IMR-90 (cell line): ENCODE results near the gene SYNGR2. TPM values are rescaled to one million over a fixed set of nuclear protein-coding genes. Genes with fewer than 3 reads are reported as not detected.

ENCODE experiments used
- ATAC-seq: fragments of 200-7000 bp; cut with Tn5 transposase; 2 replicates; pipeline ENCODE4 v1.9.1; 2020; ENCODE audit warnings: low read depth, mild to moderate bottlenecking, moderate library complexity
- BruUV-seq: library from RNA; stranded (reverse); fragments of 400-500 nt; replicated peaks from 2 replicates; lab custom pipeline; 2021; lab: Mats Ljungman, UMichigan
- CTCF ChIA-PET: fragments of 300-600 bp; formaldehyde crosslinking; extraction: SDS; loops from one replicate; lab custom pipeline; 2021; ENCODE audit warnings: antibody characterized with exemption; lab: Yijun Ruan, JAX
- POLR2A ChIA-PET: fragments of 300-600 bp; sonication (Branson Sonifier 250); formaldehyde crosslinking; loops from one replicate; lab custom pipeline; 2022; ENCODE audit warnings: antibody characterized with exemption; ENCODE audit not compliant: unreplicated experiment; lab: Charles Lee
- DNase-seq: peaks from one replicate; pipeline ENCODE4 v3.0.0; 2013
- H2AFZ ChIP-seq: replicated peaks from 2 replicates; pipeline ENCODE3; 2013; ENCODE audit warnings: low read length, mild to moderate bottlenecking; ENCODE audit not compliant: poor library complexity
- H2AK5ac ChIP-seq: 2 replicates; pipeline ENCODE4 v1.6.1; 2013; ENCODE audit warnings: low read depth, low read length, inconsistent platforms
- H2AK9ac ChIP-seq: replicated peaks from 2 replicates; pipeline ENCODE3; 2013; ENCODE audit warnings: mild to moderate bottlenecking, low read depth, low read length, moderate library complexity; ENCODE audit not compliant: poor library complexity
- H2BK120ac ChIP-seq: 2 replicates; pipeline ENCODE4 v1.6.1; 2013; ENCODE audit warnings: low read depth, low read length, inconsistent platforms
- H2BK15ac ChIP-seq: 3 replicates; pipeline ENCODE4 v1.6.1; 2013; ENCODE audit warnings: low read depth, low read length, inconsistent platforms
- H2BK20ac ChIP-seq: 2 replicates; pipeline ENCODE4 v1.6.1; 2013; ENCODE audit warnings: low read depth, mild to moderate bottlenecking, inconsistent platforms, low read length, moderate library complexity
- H2BK5ac ChIP-seq: 2 replicates; pipeline ENCODE4 v1.6.1; 2013; ENCODE audit warnings: mild to moderate bottlenecking, low read depth, low read length, inconsistent platforms; ENCODE audit not compliant: poor library complexity, severe bottlenecking
- H3K14ac ChIP-seq: replicated peaks from 2 replicates; pipeline ENCODE4 v1.6.1; 2013; ENCODE audit warnings: low read depth, low read length, inconsistent platforms
- H3K18ac ChIP-seq: 2 replicates; pipeline ENCODE4 v1.6.1; 2013; ENCODE audit warnings: low read depth, low read length, control low read depth
- H3K23ac ChIP-seq: 2 replicates; pipeline ENCODE4 v1.6.1; 2013; ENCODE audit warnings: low read depth, low read length, inconsistent platforms
- H3K27ac ChIP-seq: 2 replicates; pipeline ENCODE4 v1.5.1; 2013; ENCODE audit warnings: mild to moderate bottlenecking, control low read depth, low read length; ENCODE audit not compliant: insufficient read depth
- H3K27me3 ChIP-seq: 2 replicates; pipeline ENCODE4 v1.6.1; 2013; ENCODE audit warnings: low read length; ENCODE audit not compliant: control insufficient read depth, insufficient read depth
- H3K36me3 ChIP-seq: 2 replicates; pipeline ENCODE4 v1.6.1; 2013; ENCODE audit warnings: low read length, mixed read lengths; ENCODE audit not compliant: control insufficient read depth, insufficient read depth
- H3K4ac ChIP-seq: 2 replicates; pipeline ENCODE4 v1.6.1; 2013; ENCODE audit warnings: low read depth, low read length, inconsistent platforms
- H3K4me1 ChIP-seq: 2 replicates; pipeline ENCODE4 v1.6.1; 2013; ENCODE audit warnings: low read length, mixed read lengths; ENCODE audit not compliant: control insufficient read depth, insufficient read depth
- H3K4me2 ChIP-seq: 2 replicates; pipeline ENCODE4 v1.6.1; 2013; ENCODE audit warnings: low read depth, mild to moderate bottlenecking, control low read depth, low read length, moderate library complexity
- H3K4me3 ChIP-seq: 2 replicates; pipeline ENCODE4 v1.5.1; 2013; ENCODE audit warnings: low read depth, mild to moderate bottlenecking, control low read depth, low read length, moderate library complexity; ENCODE audit not compliant: insufficient read depth
- H3K56ac ChIP-seq: 2 replicates; pipeline ENCODE4 v1.6.1; 2013; ENCODE audit warnings: low read length, inconsistent platforms; ENCODE audit not compliant: insufficient read depth; ENCODE audit errors: extremely low read depth
- H3K79me1 ChIP-seq, 2 experiments: 2 replicates each; pipeline ENCODE4 v1.6.1; 2013; ENCODE audit warnings: low read length in 2 of 2, inconsistent platforms in 1 of 2, low read depth in 1 of 2
- H3K9ac ChIP-seq: 2 replicates; pipeline ENCODE4 v1.6.1; 2013; ENCODE audit warnings: low read depth, low read length, control low read depth
- H3K9me1 ChIP-seq: 2 replicates; pipeline ENCODE4 v1.6.1; 2013; ENCODE audit warnings: low read length, inconsistent platforms; ENCODE audit not compliant: insufficient read depth
- H3K9me3 ChIP-seq: 2 replicates; pipeline ENCODE4 v1.6.1; 2013; ENCODE audit warnings: low read length; ENCODE audit not compliant: control insufficient read depth, insufficient read depth
- H4K20me1 ChIP-seq: 2 replicates; pipeline ENCODE4 v1.6.1; 2013; ENCODE audit warnings: low read length, inconsistent platforms; ENCODE audit not compliant: insufficient read depth
- H4K5ac ChIP-seq: 2 replicates; pipeline ENCODE4 v1.6.1; 2013; ENCODE audit warnings: mild to moderate bottlenecking, low read depth, low read length, control low read depth
- H4K8ac ChIP-seq, 2 experiments: 2 replicates each; pipeline ENCODE4 v1.6.1; 2013; ENCODE audit warnings: low read depth in 2 of 2, low read length in 2 of 2, control low read depth in 1 of 2, inconsistent platforms in 1 of 2
- H4K91ac ChIP-seq: 2 replicates; pipeline ENCODE4 v1.6.1; 2013; ENCODE audit warnings: low read depth, low read length, inconsistent platforms; ENCODE audit not compliant: insufficient read depth
- BHLHE40 ChIP-seq: fragments of 150-350 bp; IDR thresholded peaks from 2 replicates; pipeline ENCODE4 v1.6.1; 2016; ENCODE audit warnings: mild to moderate bottlenecking, low read depth, low read length
- CEBPB ChIP-seq: IDR thresholded peaks from 2 replicates; pipeline ENCODE4 v1.6.1; 2012; ENCODE audit warnings: low read depth, low read length, improper control_type of control experiment
- CHD1 ChIP-seq: IDR thresholded peaks from 2 replicates; pipeline ENCODE4 v1.6.1; 2012; ENCODE audit warnings: low read depth, low read length, improper control_type of control experiment
- FOS ChIP-seq: fragments of 150-350 bp; IDR thresholded peaks from 2 replicates; pipeline ENCODE4 v1.6.1; 2016; ENCODE audit warnings: low read depth, low read length
- MAFK ChIP-seq: IDR thresholded peaks from 2 replicates; pipeline ENCODE4 v1.6.1; 2012; ENCODE audit warnings: low read depth, low read length, improper control_type of control experiment
- MAZ ChIP-seq: IDR thresholded peaks from 2 replicates; pipeline ENCODE4 v1.6.1; 2012; ENCODE audit warnings: low read depth, mild to moderate bottlenecking, low read length, improper control_type of control experiment, moderate library complexity, borderline replicate concordance
- MXI1 ChIP-seq: IDR thresholded peaks from 2 replicates; pipeline ENCODE4 v1.6.1; 2012; ENCODE audit warnings: low read depth, mild to moderate bottlenecking, low read length, moderate library complexity, borderline replicate concordance
- NFE2L2 ChIP-seq: fragments of 150-350 bp; IDR thresholded peaks from 2 replicates; pipeline ENCODE4 v1.6.1; 2016; ENCODE audit warnings: low read depth, mild to moderate bottlenecking, low read length
- POLR2A ChIP-seq: IDR thresholded peaks from 2 replicates; pipeline ENCODE4 v1.6.1; 2012; ENCODE audit warnings: mild to moderate bottlenecking, low read depth, low read length
- RAD21 ChIP-seq: IDR thresholded peaks from 2 replicates; pipeline ENCODE4 v1.6.1; 2012; ENCODE audit warnings: low read length, improper control_type of control experiment
- RCOR1 ChIP-seq: IDR thresholded peaks from 2 replicates; pipeline ENCODE4 v1.6.1; 2012; ENCODE audit warnings: mild to moderate bottlenecking, low read length, improper control_type of control experiment; ENCODE audit not compliant: insufficient replicate concordance
- RFX5 ChIP-seq: IDR thresholded peaks from 2 replicates; pipeline ENCODE4 v1.8.0; 2012; ENCODE audit warnings: low read depth, mild to moderate bottlenecking, low read length, moderate library complexity
- SMC3 ChIP-seq: fragments of 150-350 bp; IDR thresholded peaks from 2 replicates; pipeline ENCODE4 v1.6.1; 2016; ENCODE audit warnings: low read depth, mild to moderate bottlenecking, antibody characterized with exemption, low read length, moderate library complexity
- WGBS, 2 experiments: methylation state at CpG; one replicate each; pipeline versions ENCODE4 v1.1.5 to v1.1.7; 2013; ENCODE audit warnings: missing lambda C conversion rate in 2 of 2; ENCODE audit not compliant: insufficient read length in 1 of 2; ENCODE audit errors: extremely low coverage in 2 of 2; 5-methylcytosine and 5-hydroxymethylcytosine counted together
- dilution Hi-C: fragments of 300-500 bp; cut with HindIII; formaldehyde crosslinking; loops from one replicate; pipeline ENCODE4 v1.14.3; 2018; ENCODE audit warnings: low sequenced_read_pairs; ENCODE audit not compliant: unreplicated experiment
- in situ Hi-C: fragments of 300-500 bp; cut with MboI; formaldehyde crosslinking; loops from 3 replicates; pipeline ENCODE4 v1.14.3; 2019; ENCODE audit warnings: low sequenced_read_pairs, inconsistent platforms, mixed read lengths
- intact Hi-C: fragments of 100-400 bp; cut with micrococcal nuclease; formaldehyde crosslinking; loops from 2 replicates; pipeline ENCODE4 v1.10.0; 2022
- polyA plus RNA-seq, 3 experiments: library from polyadenylated mRNA; depleted of rRNA; stranded (reverse); fragments of >200 nt; gene quantifications; 2 replicates each; pipeline ENCODE4 v1.2.3, GENCODE V29; 2012; ENCODE audit warnings: low replicate concordance in 1 of 3
- total RNA-seq: library from RNA; depleted of rRNA; stranded (reverse); fragments of >200 nt; gene quantifications from 2 replicates; pipeline ENCODE4 v1.2.3, GENCODE V29; 2012
- TF ChIP-seq, protein P1 (sequence below): conservative IDR thresholded peaks from 2 replicates; pipeline ENCODE4 v1.5.1; 2012; ENCODE audit warnings: mild to moderate bottlenecking, low read depth, low read length, improper control_type of control experiment
- TF ChIP-seq, protein P2 (sequence below): fragments of 150-350 bp; IDR thresholded peaks from 2 replicates; pipeline ENCODE4 v1.6.1; 2017; ENCODE audit warnings: mild to moderate bottlenecking, antibody characterized with exemption, low read length, low read depth
- TF ChIP-seq, protein P3 (sequence below): fragments of 150-350 bp; IDR thresholded peaks from 2 replicates; pipeline ENCODE4 v1.6.1; 2016; ENCODE audit warnings: low read depth, mild to moderate bottlenecking, low read length, moderate library complexity, borderline replicate concordance

The SYNGR2 gene
- total and polyA plus RNA-seq, 2 of the 4 experiments (the other 2 are of a cell fraction): 11.1 to 63.1 TPM

DNA sequence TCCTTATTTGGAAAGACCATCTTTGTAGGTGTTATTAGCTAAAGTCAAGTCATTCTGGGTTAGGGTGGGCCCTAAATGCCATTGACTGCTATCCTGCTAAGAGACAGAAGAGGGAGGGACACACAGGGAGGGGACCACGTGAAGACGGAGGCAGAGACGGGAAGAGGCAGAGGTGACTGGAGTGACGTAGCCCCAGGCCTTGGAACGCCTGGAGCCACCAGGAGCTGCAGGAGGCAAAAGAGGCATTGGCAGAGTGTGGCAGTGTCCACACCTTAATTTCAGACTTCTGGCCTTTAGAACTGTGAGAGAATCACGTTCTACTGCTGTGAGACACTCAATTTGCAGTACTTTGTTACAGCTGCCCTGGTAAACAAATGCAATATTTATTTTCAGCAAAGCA, 32.1 kb downstream of the SYNGR2 start:
- H3K9me1 ChIP-seq: peaks cover 7% of the 10 kb centered on the region
- intact Hi-C loops: no loop called here
- no peaks in the 10 kb centered on the region for H3K27me3 ChIP-seq
- no peak overlapping the region for H3K56ac ChIP-seq
- H2BK15ac ChIP-seq: no peak overlapping the region
- no peak overlapping the region for H4K8ac ChIP-seq
- ChIA-PET CTCF (no interaction called here), POLR2A (no interaction called here)
- 74% methylated on average over 3 of the region's 6 CpGs; no CpG with 5 or more reads in 1 of the 2 experiments for WGBS, 2 experiments
- H3K4ac ChIP-seq: no peak overlapping the region
- H2AK9ac ChIP-seq: no peak overlapping the region
- H3K9me3 ChIP-seq: no peaks in the 10 kb centered on the region
- H2BK20ac ChIP-seq: no peak overlapping the region
- no peak overlapping the region for H3K4me2 ChIP-seq
- H3K18ac ChIP-seq: no peak overlapping the region
- in situ Hi-C loops: no loop called here
- no peak overlapping the region for H3K9ac ChIP-seq
- H3K36me3 ChIP-seq: peaks cover 6% of the 10 kb centered on the region
- no peak overlapping the region for H2BK5ac ChIP-seq
- TF ChIP-seq BHLHE40 (no peak), CHD1 (no peak), RFX5 (no peak), POLR2A (no peak), MAFK (no peak), RCOR1 (no peak), RAD21 (no peak), NFE2L2 (no peak), MAZ (no peak), FOS (no peak), MXI1 (no peak), CEBPB (no peak), SMC3 (no peak)
- TF ChIP-seq, protein P1, sequence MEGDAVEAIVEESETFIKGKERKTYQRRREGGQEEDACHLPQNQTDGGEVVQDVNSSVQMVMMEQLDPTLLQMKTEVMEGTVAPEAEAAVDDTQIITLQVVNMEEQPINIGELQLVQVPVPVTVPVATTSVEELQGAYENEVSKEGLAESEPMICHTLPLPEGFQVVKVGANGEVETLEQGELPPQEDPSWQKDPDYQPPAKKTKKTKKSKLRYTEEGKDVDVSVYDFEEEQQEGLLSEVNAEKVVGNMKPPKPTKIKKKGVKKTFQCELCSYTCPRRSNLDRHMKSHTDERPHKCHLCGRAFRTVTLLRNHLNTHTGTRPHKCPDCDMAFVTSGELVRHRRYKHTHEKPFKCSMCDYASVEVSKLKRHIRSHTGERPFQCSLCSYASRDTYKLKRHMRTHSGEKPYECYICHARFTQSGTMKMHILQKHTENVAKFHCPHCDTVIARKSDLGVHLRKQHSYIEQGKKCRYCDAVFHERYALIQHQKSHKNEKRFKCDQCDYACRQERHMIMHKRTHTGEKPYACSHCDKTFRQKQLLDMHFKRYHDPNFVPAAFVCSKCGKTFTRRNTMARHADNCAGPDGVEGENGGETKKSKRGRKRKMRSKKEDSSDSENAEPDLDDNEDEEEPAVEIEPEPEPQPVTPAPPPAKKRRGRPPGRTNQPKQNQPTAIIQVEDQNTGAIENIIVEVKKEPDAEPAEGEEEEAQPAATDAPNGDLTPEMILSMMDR: no peak
- TF ChIP-seq, protein P2, sequence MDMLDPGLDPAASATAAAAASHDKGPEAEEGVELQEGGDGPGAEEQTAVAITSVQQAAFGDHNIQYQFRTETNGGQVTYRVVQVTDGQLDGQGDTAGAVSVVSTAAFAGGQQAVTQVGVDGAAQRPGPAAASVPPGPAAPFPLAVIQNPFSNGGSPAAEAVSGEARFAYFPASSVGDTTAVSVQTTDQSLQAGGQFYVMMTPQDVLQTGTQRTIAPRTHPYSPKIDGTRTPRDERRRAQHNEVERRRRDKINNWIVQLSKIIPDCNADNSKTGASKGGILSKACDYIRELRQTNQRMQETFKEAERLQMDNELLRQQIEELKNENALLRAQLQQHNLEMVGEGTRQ: no peak
- TF ChIP-seq, protein P3, sequence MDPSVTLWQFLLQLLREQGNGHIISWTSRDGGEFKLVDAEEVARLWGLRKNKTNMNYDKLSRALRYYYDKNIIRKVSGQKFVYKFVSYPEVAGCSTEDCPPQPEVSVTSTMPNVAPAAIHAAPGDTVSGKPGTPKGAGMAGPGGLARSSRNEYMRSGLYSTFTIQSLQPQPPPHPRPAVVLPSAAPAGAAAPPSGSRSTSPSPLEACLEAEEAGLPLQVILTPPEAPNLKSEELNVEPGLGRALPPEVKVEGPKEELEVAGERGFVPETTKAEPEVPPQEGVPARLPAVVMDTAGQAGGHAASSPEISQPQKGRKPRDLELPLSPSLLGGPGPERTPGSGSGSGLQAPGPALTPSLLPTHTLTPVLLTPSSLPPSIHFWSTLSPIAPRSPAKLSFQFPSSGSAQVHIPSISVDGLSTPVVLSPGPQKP: no peak
- no peak for ATAC-seq
- H3K4me3 ChIP-seq: no peak overlapping the region
- no peak overlapping the region for H3K23ac ChIP-seq
- no peak overlapping the region for H4K91ac ChIP-seq
- no peak overlapping the region for H4K5ac ChIP-seq
- dilution Hi-C loops: no loop called here
- DNase-seq: no peak
- H2AK5ac ChIP-seq: no peak overlapping the region
- no peak overlapping the region for H2AFZ ChIP-seq
- no peak overlapping the region for H2BK120ac ChIP-seq
- no TSS peak for BruUV-seq
- H4K20me1 ChIP-seq: no peaks in the 10 kb centered on the region
- no peak overlapping the region for H3K14ac ChIP-seq
- H3K27ac ChIP-seq: no peak overlapping the region
- no peaks in the 10 kb centered on the region for H3K4me1 ChIP-seq
- H3K79me1 ChIP-seq: peaks cover 0 to 3% of the 10 kb centered on the region in 2 experiments; a peak in 2 of 4 replicates
